B cell (primary cell): ENCODE results near the gene FAM118B.

ENCODE experiments used
- CTCF ChIP-seq: fragments of 200-600 bp; IDR thresholded peaks from one replicate; pipeline ENCODE4 v1.8.0; 2022; ENCODE audit warnings: antibody characterized with exemption, mild to moderate bottlenecking
- EZH2 ChIP-seq: IDR thresholded peaks from 2 replicates; pipeline ENCODE4 v1.6.1; 2012; ENCODE audit warnings: borderline replicate concordance, low read depth, mild to moderate bottlenecking, moderate library complexity, low read length; ENCODE audit not compliant: insufficient read depth, poor library complexity, severe bottlenecking

GRCh38 chr11:126210871-126211235, 729 bp upstream of the FAM118B start:
- no peak for TF ChIP-seq CTCF
- no peak for TF ChIP-seq EZH2
